Measurements from ENCODE around the gene RNASEH2A. TPM values are rescaled to one million over a fixed set of nuclear protein-coding genes. Genes with fewer than 3 reads are reported as not detected.

Gene RNASEH2A
- polyA plus RNA-seq, 1 donor = 20.3 TPM

DNA sequence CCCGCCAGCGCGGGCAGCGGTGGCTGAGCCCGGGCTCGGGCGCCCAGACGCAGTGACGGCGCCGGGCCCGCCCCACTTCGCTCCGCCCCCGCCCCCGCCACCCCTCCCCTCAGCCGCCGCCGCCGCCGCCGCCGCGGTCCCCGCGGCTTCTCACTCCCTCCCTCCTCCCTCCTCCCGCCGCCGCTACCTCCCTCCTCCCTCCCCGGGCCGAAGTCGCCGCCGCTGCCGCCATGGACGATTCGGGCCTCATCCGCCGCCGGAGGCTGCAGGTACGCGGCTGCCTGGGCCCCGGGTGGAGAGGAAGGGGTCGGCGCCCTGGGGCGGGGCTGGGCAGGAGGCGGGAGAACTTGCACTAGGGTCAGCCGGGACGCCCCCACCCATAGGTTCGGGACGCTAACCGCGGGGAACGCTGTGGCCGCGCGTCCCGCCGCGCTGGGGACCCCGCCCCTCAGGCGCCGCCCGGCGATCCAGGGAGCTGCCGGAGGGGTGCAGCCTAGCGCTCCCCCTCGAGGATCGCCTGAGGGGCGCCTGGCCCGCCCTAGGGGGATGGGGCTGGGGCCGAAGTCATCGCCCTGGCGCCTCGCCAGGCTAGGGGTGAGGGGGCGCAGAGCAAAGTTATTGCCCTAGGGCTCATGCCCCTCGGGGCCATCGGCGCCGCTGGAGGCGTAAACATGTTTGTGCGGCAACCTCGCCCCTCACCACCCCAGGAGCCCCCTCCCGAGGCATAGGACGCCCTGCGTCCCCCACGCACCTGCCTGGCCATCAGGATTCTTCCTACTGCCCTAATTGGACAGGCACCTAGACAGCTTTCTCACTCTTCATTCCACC is 27.6 kb downstream of the RNASEH2A start:
- H3K4me1 ChIP-seq (ENCODE audit: control insufficient read depth, insufficient read depth, low read length) = no peaks in the 10 kb centered on the region
- H3K27ac ChIP-seq (ENCODE audit: low read length) = no peak overlapping the region
- WGBS (ENCODE audit: insufficient coverage, low lambda C conversion rate) = no CpG with 5 or more reads among the region's 87 CpGs
- H3K9me3 ChIP-seq (ENCODE audit: control insufficient read depth, low read depth, low read length) = peaks cover 17% of the 10 kb centered on the region
- peak in 1 of 2 donors; percentile 20 for DNase-seq
- H3K4me3 ChIP-seq (ENCODE audit: low read length) = peak overlapping the region; percentile 24
- peaks cover 84% of the 10 kb centered on the region for H3K27me3 ChIP-seq (ENCODE audit: control insufficient read depth, insufficient read depth, low read length)
- H3K36me3 ChIP-seq (ENCODE audit: control insufficient read depth, insufficient read depth, low read length) = no peaks in the 10 kb centered on the region

DNA sequence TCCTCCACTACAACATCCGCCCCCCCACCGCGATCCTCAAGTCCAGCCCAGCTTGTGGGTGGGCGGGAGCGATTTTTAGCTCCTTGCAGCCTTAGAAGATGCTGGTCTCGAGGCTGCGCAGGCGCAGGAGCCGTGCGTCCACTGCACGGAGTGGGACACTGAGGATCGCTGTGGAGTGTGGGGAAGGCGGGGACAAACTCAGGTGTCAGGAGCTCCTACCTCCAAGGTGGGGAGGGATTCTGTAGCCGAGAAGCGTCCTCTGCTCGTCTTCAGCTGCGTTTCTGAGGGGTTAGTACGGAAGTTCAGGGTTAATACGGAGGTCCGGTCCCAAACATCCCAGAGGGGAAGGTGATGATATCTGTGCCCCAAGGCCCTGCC is 28.2 kb downstream of the RNASEH2A start, which contains the start of gene RTBDN:
Gene RTBDN, minus strand, starts transcription at position 14 of the 378 bp plus-strand sequence. CDS start 4,600 bp downstream, outside the sequence.
- H3K27ac ChIP-seq (ENCODE audit: low read length) = no peak within 1 kb of the TSS
- H3K4me3 ChIP-seq (ENCODE audit: low read length) = peak within 1 kb of the TSS; percentile 24
- no peak for DNase-seq
- H3K27me3 ChIP-seq (ENCODE audit: control insufficient read depth, insufficient read depth, low read length) = peaks cover 90% of the 10 kb centered on the region
- H3K9me3 ChIP-seq (ENCODE audit: control insufficient read depth, low read depth, low read length) = peaks cover 17% of the 10 kb centered on the region
- no peaks in the 10 kb centered on the region for H3K4me1 ChIP-seq (ENCODE audit: control insufficient read depth, insufficient read depth, low read length)
- no peaks in the 10 kb centered on the region for H3K36me3 ChIP-seq (ENCODE audit: control insufficient read depth, insufficient read depth, low read length)
- no CpG with 5 or more reads among the region's 20 CpGs for WGBS (ENCODE audit: insufficient coverage, low lambda C conversion rate)

DNA sequence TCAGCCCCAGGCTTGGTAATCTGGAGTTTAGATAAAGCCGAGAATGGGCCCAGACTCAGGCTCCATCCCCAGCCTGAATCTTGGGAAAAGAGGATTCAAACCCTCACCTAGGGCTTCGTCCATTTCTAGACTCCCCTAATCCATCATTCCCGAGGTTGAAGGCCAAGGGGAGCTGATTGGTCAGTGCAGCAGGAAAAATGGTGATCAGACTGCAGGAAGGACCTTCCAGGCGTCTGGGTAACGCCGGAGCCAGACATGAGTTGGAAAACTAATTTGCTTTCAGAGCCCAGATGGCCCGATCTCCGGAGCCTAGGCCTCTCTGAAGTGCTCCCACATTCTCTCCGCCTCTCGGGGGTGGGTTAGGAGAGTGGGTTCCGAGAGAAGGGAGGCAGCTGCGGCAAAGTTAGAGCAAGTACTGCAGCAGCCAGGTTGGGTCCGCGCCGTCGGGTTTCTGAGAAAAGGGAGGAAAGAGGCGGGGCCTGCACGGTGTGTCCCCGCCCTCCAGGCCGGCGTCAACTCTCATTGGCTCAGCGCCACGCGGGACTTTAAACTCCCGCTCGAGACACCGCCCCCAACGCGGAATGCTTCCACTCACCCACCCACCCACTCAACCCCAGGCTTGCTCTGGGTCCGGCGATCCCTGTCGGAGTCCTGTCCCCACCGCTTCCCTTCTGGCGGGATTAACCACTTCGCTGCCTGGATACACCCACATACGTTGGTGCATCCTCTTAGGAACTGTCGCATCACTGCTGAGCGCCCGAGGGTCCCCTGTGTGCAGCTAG is 28.8 kb downstream of the RNASEH2A start:
- Histone ChIP-seq H3K27me3 (ENCODE audit: control insufficient read depth, insufficient read depth, low read length) (peaks cover 90% of the 10 kb centered on the region), H3K27ac (ENCODE audit: low read length) (no peak overlapping the region), H3K4me1 (ENCODE audit: control insufficient read depth, insufficient read depth, low read length) (no peaks in the 10 kb centered on the region), H3K4me3 (ENCODE audit: low read length) (no peak overlapping the region), H3K9me3 (ENCODE audit: control insufficient read depth, low read depth, low read length) (peaks cover 17% of the 10 kb centered on the region), H3K36me3 (ENCODE audit: control insufficient read depth, insufficient read depth, low read length) (no peaks in the 10 kb centered on the region)
- WGBS (ENCODE audit: insufficient coverage, low lambda C conversion rate) = no CpG with 5 or more reads among the region's 39 CpGs
- DNase-seq = peak in 1 of 2 donors; percentile 31

DNA sequence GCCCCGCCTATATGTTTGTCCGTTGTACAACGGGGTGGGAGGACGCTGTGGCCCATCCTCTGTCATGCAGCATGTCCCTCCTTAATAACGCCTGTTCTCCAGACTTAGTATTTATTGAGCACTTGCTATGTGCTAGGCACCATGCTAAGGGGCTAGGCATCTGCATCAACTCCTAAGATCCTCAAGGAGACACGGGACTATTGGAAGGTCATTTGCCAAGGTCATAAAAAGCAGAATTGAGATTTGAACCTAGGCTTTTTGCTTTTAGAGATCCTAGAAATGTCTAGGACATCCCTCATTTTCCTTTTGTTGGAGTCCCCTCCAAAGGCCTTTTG is 30.1 kb downstream of the RNASEH2A start:
- no peak for DNase-seq
- Histone ChIP-seq H3K27me3 (ENCODE audit: control insufficient read depth, insufficient read depth, low read length) (peaks cover 94% of the 10 kb centered on the region), H3K27ac (ENCODE audit: low read length) (no peak overlapping the region), H3K4me3 (ENCODE audit: low read length) (no peak overlapping the region), H3K9me3 (ENCODE audit: control insufficient read depth, low read depth, low read length) (peaks cover 27% of the 10 kb centered on the region), H3K36me3 (ENCODE audit: control insufficient read depth, insufficient read depth, low read length) (no peaks in the 10 kb centered on the region), H3K4me1 (ENCODE audit: control insufficient read depth, insufficient read depth, low read length) (peaks cover 9% of the 10 kb centered on the region)
- WGBS (ENCODE audit: insufficient coverage, low lambda C conversion rate) = no CpG with 5 or more reads among the region's 6 CpGs

DNA sequence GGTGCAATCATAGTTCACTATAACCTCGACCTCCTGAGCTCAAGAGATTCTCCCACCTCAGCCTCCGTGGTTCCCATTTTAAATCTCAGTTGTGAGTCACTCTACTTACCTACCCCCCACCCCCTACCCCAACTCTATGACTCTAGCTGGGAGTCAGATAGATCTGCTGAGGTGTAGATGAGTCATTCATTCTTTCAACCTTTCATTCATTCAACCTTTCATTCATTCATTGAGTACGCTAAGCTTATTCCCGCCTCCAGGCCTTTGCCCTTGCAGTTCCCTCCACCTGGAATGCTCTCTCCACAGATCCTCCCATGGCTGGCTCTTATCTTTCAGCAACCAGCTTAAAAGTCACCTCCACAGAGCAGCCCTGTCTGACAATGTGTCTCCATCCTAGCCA is 30.8 kb downstream of the RNASEH2A start:
- Histone ChIP-seq H3K4me1 (ENCODE audit: control insufficient read depth, insufficient read depth, low read length) (peaks cover 9% of the 10 kb centered on the region), H3K27me3 (ENCODE audit: control insufficient read depth, insufficient read depth, low read length) (peaks cover 95% of the 10 kb centered on the region), H3K4me3 (ENCODE audit: low read length) (no peak overlapping the region), H3K27ac (ENCODE audit: low read length) (no peak overlapping the region), H3K36me3 (ENCODE audit: control insufficient read depth, insufficient read depth, low read length) (no peaks in the 10 kb centered on the region), H3K9me3 (ENCODE audit: control insufficient read depth, low read depth, low read length) (peaks cover 27% of the 10 kb centered on the region)
- DNase-seq = no peak
- 80% methylated on average over 2 of the region's 4 CpGs for WGBS (ENCODE audit: insufficient coverage, low lambda C conversion rate)

DNA sequence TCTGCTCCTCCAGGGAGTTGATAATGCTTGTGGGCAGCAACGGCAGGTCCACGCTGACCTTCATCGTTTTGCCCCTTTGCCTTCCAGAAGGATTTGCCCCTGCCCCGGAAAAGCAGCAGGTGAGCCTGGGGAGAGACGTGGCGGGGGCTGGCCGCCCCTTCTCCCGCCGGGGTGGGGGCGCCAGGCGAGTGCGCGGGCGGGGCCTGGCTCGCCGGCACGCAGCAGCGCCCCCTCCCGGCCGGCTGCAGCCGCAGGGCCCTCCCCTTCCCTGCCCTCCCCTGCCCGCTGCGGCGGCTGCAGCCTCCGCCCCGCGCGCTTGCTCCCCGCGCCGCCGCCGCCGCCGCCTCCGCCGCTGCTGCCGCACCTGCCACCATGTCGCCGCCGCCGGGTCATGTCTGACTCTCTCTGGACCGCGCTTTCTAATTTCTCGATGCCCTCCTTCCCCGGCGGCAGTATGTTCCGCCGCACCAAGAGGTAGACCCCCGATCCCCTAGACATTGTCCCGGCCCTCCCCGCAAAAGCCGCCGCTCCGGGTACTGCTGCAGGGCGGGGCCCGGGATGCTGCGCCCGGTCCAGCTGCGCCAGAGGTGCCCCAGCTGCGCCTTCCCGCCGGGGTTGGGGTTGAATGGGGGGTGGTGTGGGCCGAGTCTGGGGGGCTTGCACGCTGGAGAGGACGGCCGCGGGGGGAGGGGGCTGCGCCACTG is 31.9 kb downstream of the RNASEH2A start, which contains the start of gene MAST1:
Gene MAST1, plus strand, starts transcription at position 334 of the 704 bp plus-strand sequence. Its CDS starts 58 bp downstream, at position 392.
- peaks cover 9% of the 10 kb centered on the region for H3K4me1 ChIP-seq (ENCODE audit: control insufficient read depth, insufficient read depth, low read length)
- DNase-seq = peak in 1 of 2 donors; percentile 43
- H3K9me3 ChIP-seq (ENCODE audit: control insufficient read depth, low read depth, low read length) = peaks cover 25% of the 10 kb centered on the region
- H3K27ac ChIP-seq (ENCODE audit: low read length) = no peak within 1 kb of the TSS
- peak within 1 kb of the TSS; percentile 31 for H3K4me3 ChIP-seq (ENCODE audit: low read length)
- peaks cover 92% of the 10 kb centered on the region for H3K27me3 ChIP-seq (ENCODE audit: control insufficient read depth, insufficient read depth, low read length)
- WGBS (ENCODE audit: insufficient coverage, low lambda C conversion rate) = no CpG with 5 or more reads among the region's 69 CpGs
- H3K36me3 ChIP-seq (ENCODE audit: control insufficient read depth, insufficient read depth, low read length) = no peaks in the 10 kb centered on the region

DNA sequence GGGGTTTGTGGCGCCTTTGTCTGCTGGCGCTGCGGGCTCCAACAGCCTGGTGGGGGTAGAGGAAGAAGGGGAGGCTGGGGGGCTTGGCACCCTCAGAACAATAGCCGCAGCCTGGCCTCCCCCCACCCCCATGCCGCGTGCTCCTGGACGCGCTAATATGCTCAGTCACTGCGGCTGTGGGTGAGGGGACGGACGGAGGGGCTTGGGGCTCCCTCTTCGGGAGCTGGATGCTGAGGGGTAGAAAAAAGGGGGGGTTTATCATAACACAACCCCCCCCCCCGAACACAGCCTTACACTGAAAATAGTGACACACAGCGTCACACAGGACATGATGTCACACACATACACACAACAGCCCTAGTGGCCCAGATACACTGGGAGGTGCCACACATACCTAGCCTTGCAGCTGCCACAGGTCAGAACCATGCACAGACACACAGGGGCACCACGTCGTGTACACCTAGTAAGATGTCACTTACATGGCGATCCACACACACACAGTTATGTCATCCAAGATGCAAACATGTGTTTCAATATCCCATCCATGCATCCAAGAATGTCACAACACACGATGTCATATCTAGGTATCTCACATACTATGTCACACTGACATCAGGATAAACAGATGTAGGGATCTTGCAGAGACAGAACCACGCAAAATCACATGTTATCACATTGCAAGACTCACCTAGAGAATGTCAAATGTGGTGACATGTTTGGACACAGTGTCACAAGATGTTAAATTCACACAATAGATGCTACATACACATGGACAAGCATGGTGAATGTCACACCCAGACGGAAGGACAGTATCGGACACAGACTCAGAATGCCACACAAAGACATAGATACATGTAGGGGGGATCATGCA is 32.7 kb downstream of the RNASEH2A start:
- no peak for DNase-seq
- peaks cover 89% of the 10 kb centered on the region for H3K27me3 ChIP-seq (ENCODE audit: control insufficient read depth, insufficient read depth, low read length)
- H3K36me3 ChIP-seq (ENCODE audit: control insufficient read depth, insufficient read depth, low read length) = no peaks in the 10 kb centered on the region
- H3K27ac ChIP-seq (ENCODE audit: low read length) = no peak overlapping the region
- H3K4me3 ChIP-seq (ENCODE audit: low read length) = peak overlapping the region; percentile 31
- WGBS (ENCODE audit: insufficient coverage, low lambda C conversion rate) = no CpG with 5 or more reads among the region's 21 CpGs
- H3K9me3 ChIP-seq (ENCODE audit: control insufficient read depth, low read depth, low read length) = peaks cover 24% of the 10 kb centered on the region
- peaks cover 9% of the 10 kb centered on the region for H3K4me1 ChIP-seq (ENCODE audit: control insufficient read depth, insufficient read depth, low read length)

DNA sequence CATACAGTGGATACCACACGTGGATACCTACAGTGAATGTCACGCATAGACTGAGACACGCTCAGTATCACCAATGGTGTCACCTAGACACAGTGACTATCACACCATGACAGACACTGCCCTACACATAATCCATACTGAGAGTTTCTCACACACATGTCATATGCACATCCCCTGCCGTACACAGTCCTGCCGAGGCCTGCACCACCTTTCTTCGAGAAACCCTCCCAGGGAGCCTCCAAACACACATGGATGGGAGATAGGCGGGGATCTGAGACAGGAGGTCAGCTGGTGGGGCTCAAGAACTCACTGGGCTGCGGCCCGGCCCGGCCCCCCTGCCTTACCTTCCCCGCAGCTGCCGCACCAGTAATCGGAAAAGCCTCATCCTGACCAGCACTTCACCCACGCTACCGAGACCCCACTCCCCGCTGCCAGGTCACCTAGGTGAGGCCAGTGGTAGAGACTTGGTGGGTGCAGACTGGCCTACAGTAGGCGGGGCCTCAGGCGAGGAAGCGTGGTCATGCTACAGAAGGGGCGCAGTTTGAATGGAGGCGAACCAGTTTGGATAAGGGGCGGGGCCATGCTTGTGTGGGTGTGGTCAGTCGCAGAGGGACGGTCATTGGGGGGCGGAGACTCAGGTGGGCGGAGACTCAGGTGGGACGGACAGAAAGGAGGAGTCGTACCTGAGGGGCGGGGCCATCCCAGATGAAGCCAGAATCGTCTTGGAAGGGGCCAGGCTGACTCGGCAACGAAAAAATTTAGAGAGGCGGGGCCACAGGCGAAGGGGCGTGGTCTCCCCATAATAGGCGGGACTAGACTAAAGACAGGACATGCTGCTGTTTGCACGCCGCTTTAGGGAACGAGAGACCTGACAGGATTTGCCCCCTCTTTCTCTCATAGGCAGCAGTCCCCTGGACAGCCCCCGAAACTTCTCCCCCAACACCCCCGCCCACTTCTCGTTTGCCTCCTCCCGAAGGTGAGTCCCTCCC is 34.0 kb downstream of the RNASEH2A start:
- H3K4me3 ChIP-seq (ENCODE audit: low read length) = peak overlapping the region; percentile 6
- H3K4me1 ChIP-seq (ENCODE audit: control insufficient read depth, insufficient read depth, low read length) = peaks cover 9% of the 10 kb centered on the region
- H3K27ac ChIP-seq (ENCODE audit: low read length) = no peak overlapping the region
- WGBS (ENCODE audit: insufficient coverage, low lambda C conversion rate) = no CpG with 5 or more reads among the region's 43 CpGs
- no peaks in the 10 kb centered on the region for H3K36me3 ChIP-seq (ENCODE audit: control insufficient read depth, insufficient read depth, low read length)
- H3K27me3 ChIP-seq (ENCODE audit: control insufficient read depth, insufficient read depth, low read length) = peaks cover 80% of the 10 kb centered on the region
- DNase-seq = peak; percentile 35 to 45
- H3K9me3 ChIP-seq (ENCODE audit: control insufficient read depth, low read depth, low read length) = peaks cover 17% of the 10 kb centered on the region

DNA sequence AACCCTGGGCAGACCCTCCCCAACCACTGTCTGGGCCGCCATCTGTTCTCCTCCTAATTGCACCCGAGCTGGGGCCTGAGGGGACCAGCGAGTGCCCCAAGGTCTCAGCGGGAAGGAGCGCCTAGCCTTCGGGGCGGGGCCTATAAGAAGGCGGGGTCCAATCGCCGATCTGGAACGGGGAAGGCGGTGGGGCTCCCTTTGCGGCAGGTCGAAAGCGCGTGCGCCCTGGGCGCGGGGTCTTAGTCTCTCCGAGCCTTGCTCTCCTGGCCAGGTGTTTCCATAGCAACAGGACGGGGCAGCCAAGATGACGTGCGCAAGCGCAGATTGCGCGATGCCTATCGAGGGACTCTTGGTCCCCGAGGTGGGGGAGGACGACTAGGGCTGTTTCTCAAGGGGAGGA is 34.7 kb downstream of the RNASEH2A start:
- Histone ChIP-seq H3K9me3 (ENCODE audit: control insufficient read depth, low read depth, low read length) (peaks cover 15% of the 10 kb centered on the region), H3K4me3 (ENCODE audit: low read length) (peak overlapping the region; percentile 6), H3K4me1 (ENCODE audit: control insufficient read depth, insufficient read depth, low read length) (peaks cover 9% of the 10 kb centered on the region), H3K27ac (ENCODE audit: low read length) (no peak overlapping the region), H3K27me3 (ENCODE audit: control insufficient read depth, insufficient read depth, low read length) (peaks cover 77% of the 10 kb centered on the region), H3K36me3 (ENCODE audit: control insufficient read depth, insufficient read depth, low read length) (no peaks in the 10 kb centered on the region)
- DNase-seq = peak; percentile 24 to 28
- no CpG with 5 or more reads among the region's 29 CpGs for WGBS (ENCODE audit: insufficient coverage, low lambda C conversion rate)
